Type B pancreatic cell (in vitro differentiated cells): ENCODE results near the gene NFE2L2. TPM values are rescaled to one million over a fixed set of nuclear protein-coding genes. Genes with fewer than 3 reads are reported as not detected.
A peak's percentile ranks its signal among the peaks of the same experiment; 100 is the strongest.
"Not testable (repeated sequence)": the region's sequence is repeated elsewhere in the genome, so short reads cannot be mapped to it uniquely, and the experiment has no call there.

ENCODE experiments used
- DNase-seq: peaks from one replicate; pipeline ENCODE4 v3.0.0; 2021; ENCODE audit warnings: mixed read lengths; ENCODE audit not compliant: unreplicated experiment; ENCODE audit errors: extremely low spot score
- H3K27ac Mint-ChIP-seq: 2 replicates; pipeline ENCODE4 v1.8.0; 2021; ENCODE audit warnings: mild to moderate bottlenecking, mixed read lengths
- H3K27me3 Mint-ChIP-seq: 2 replicates; pipeline ENCODE4 v1.8.0; 2021; ENCODE audit warnings: mixed read lengths
- H3K36me3 Mint-ChIP-seq: 2 replicates; pipeline ENCODE4 v1.8.0; 2021; ENCODE audit warnings: mixed read lengths
- H3K4me1 Mint-ChIP-seq: one replicate; pipeline ENCODE4 v1.8.0; 2021; ENCODE audit warnings: mixed read lengths; ENCODE audit not compliant: unreplicated experiment
- H3K4me3 Mint-ChIP-seq: 2 replicates; pipeline ENCODE4 v1.8.0; 2021; ENCODE audit warnings: mild to moderate bottlenecking, mixed read lengths
- H3K9me3 Mint-ChIP-seq: 2 replicates; pipeline ENCODE4 v1.8.0; 2021; ENCODE audit warnings: mixed read lengths
- CTCF ChIP-seq: fragments of 200-600 bp; sonication (generic); conservative IDR thresholded peaks from 2 replicates; pipeline ENCODE4 v1.5.0; 2021; ENCODE audit warnings: antibody characterized with exemption, mild to moderate bottlenecking
- total RNA-seq: library from RNA; stranded (reverse); gene quantifications from 2 replicates; pipeline ENCODE4 v1.2.1, GENCODE V29; 2021; ENCODE audit warnings: low replicate concordance

Gene NFE2L2
- total RNA-seq, 1 donor from 2014 or later, result 74.7 TPM

DNA sequence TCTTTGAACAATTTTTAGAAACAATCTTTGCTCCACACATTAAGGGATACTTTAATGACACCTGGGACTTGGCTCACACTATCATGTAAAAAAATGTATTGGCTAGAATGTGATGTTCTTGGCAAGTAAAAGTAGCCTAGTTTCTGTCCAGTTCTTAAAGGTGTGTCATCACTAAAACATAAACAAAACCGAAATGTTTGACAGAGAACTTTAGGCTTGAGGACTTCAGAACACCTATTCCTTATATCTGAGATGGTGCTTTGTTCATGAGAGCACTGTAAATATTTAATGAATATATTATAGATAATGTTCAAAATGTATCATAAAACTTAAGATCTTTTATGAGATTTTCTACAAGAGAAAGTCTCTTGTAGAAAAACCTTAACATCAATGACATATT lies 71.7 kb downstream of the NFE2L2 start:
- DNase-seq, result no peak
- H3K27me3 Mint-ChIP-seq, result no peaks in the 10 kb centered on the region
- no peaks in the 10 kb centered on the region for H3K36me3 Mint-ChIP-seq
- H3K9me3 Mint-ChIP-seq, result no peaks in the 10 kb centered on the region
- peaks cover 9% of the 10 kb centered on the region for H3K4me1 Mint-ChIP-seq
- no peak overlapping the region for H3K27ac Mint-ChIP-seq
- TF ChIP-seq CTCF, result no peak
- no peak overlapping the region for H3K4me3 Mint-ChIP-seq

DNA sequence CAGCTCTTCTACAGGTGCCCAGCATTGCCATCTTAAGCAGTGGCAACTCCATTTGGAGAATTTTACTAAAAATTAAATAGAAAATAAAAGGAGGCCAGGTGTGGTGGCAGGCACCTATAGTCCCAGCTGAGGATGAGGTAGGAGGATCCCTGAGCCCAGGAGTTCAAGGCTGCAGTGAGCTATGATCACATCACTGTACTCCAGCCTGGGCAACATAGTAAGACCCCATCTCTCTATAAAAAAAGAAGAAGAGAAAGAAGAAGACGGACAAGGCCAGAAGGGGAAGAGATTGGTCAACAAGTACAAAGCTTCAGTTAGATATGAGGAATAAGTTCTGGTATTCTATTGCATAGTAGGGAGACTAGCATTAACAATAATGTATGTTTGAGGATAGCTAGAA lies 73.6 kb downstream of the NFE2L2 start:
- Mint-ChIP-seq H3K27me3 (no peaks in the 10 kb centered on the region), H3K4me1 (peaks cover 20% of the 10 kb centered on the region), H3K4me3 (no peak overlapping the region), H3K9me3 (no peaks in the 10 kb centered on the region), H3K36me3 (no peaks in the 10 kb centered on the region), H3K27ac (no peak overlapping the region)
- no peak for TF ChIP-seq CTCF
- no peak for DNase-seq

DNA sequence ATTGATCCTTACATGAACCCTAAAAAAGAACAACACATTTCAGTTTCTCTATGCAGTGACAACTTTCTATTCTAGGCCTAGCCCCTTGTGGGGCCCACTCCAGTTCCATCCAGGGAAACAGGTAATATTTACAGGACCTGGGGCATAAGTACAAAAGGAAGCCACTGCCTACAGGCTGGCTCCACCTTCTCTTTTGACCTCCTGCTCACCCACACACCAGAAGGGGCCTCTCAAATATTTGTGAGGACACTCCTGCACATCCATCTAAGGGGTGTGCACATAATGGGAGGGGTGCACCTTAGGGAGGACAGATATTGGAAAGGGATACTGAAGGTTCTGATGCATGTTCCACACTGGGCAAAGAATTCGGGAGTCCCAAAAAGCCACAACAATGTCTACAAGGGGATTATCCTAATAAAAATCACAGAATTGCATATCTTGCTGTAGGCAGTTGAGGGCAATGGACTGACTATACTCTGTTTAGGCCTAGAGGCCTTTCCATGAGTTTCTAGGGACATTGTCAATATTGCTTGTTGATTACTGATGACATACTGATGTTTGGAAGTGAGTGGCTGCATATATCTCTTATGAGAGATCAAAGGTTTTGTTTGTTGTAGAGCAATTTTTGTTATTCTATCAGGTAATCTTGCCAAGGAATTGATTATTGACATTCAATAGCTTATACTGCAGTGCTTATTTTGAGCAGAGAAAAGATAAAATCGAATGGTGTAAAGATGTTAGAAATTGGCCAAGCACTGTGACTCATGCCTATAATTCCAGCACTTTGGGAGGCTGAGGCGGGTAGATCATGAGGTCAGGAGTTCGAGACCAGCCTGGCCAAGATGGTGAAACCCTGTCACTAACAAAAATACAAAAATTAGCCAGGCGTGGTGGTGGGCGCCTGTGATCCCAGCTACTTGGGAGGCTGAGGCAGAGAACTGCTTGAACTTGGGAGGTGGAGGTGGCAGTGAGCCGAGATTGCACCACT lies 75.8 kb downstream of the NFE2L2 start:
- Mint-ChIP-seq H3K27ac (peak overlapping the region; percentile 42), H3K4me1 (peaks cover 20% of the 10 kb centered on the region), H3K27me3 (no peaks in the 10 kb centered on the region), H3K36me3 (no peaks in the 10 kb centered on the region), H3K9me3 (no peaks in the 10 kb centered on the region), H3K4me3 (no peak overlapping the region)
- no peak for TF ChIP-seq CTCF
- no peak for DNase-seq

DNA sequence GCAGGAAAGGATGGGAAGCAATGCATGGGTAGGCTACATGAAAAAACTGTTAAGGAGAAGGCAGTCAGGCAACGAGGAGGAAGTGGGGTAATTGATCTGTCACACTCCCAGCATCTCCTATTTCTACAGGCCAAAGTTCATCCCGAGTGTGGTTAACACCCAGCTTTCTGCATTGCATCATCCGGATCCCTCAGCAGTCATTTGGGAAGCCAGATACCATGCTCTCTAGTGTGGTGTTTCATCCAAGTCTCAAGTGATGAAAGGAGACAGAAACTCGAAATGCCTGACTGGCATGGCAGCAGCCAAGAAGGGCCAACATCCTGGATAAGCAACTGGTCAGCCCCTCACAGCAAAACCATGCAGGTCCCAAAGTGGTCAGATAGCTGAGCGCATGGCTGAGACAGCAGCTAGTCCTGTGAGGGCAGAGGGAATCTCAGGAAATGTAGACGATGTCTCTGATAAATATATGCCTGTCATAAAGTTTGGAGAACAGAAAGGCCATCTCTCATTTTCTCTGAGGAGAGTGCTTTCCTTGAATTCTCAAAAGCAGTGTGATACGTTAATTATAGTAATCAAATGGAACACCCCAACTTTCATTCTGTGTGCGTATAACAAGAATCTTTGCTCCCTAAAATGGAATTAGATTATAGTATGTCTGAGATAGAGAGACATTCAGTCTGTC lies 76.8 kb downstream of the NFE2L2 start:
- Mint-ChIP-seq H3K36me3 (no peaks in the 10 kb centered on the region), H3K4me3 (peak overlapping the region; percentile 37), H3K4me1 (peaks cover 20% of the 10 kb centered on the region), H3K27me3 (no peaks in the 10 kb centered on the region), H3K27ac (peak overlapping the region; percentile 21), H3K9me3 (no peaks in the 10 kb centered on the region)
- TF ChIP-seq CTCF, result no peak
- no peak for DNase-seq

DNA sequence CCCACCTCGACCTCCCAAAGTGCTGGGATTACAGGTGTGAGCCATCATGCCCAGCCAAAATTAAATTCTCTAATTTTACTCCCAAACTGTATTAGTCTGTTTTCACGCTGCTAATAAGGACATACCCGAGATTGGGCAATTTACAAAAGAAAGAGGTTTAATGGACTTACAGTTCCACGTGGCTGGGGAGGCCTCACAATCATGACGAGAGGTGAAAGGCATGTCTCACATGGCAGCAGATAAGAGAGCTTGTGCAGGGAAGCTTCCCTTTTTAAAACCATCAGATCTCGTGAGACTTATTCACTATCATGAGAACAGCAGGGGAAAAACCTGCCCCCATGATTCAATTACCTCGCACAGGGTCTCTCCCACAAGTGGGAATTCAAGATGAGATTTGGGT lies 78.5 kb downstream of the NFE2L2 start:
- H3K27me3 Mint-ChIP-seq, H3K27ac Mint-ChIP-seq, H3K9me3 Mint-ChIP-seq, H3K4me3 Mint-ChIP-seq, DNase-seq, H3K36me3 Mint-ChIP-seq: not testable (repeated sequence)
- peaks cover 20% of the 10 kb centered on the region for H3K4me1 Mint-ChIP-seq

- Mint-ChIP-seq H3K4me3 (no peak overlapping the region), H3K27me3 (no peaks in the 10 kb centered on the region), H3K9me3 (no peaks in the 10 kb centered on the region), H3K27ac (no peak overlapping the region), H3K4me1 (peaks cover 20% of the 10 kb centered on the region), H3K36me3 (no peaks in the 10 kb centered on the region)
- TF ChIP-seq CTCF, result no peak
- no peak for DNase-seq
These were observed 79.9 kb downstream of the NFE2L2 start for GRCh38 chr2:177184606-177185005.
